Fibroblast of lung (primary cell): ENCODE measurements around the gene RERE. TPM values are rescaled to one million over a fixed set of nuclear protein-coding genes. Genes with fewer than 3 reads are reported as not detected.
A peak's percentile ranks its signal among the peaks of the same experiment; 100 is the strongest.
"Not testable (repeated sequence)": the region's sequence is repeated elsewhere in the genome, so short reads cannot be mapped to it uniquely, and the experiment has no call there.

Source experiments
- DNase-seq, 2 donors: peaks; one replicate each; pipeline versions ENCODE4 v3.0.0 to v3.0.0-alpha.2; 2010; ENCODE audit warnings: low read depth in 2 of 2
- H2AFZ ChIP-seq: 2 replicates; pipeline ENCODE4 v1.5.1; 2012; ENCODE audit warnings: low read length, control low read depth, inconsistent platforms
- H3K27ac ChIP-seq: 2 replicates; pipeline ENCODE4 v1.5.1; 2011; ENCODE audit warnings: low read length, control low read depth; ENCODE audit not compliant: insufficient read depth
- H3K27me3 ChIP-seq: 2 replicates; pipeline ENCODE4 v1.5.1; 2011; ENCODE audit warnings: mild to moderate bottlenecking, low read length; ENCODE audit not compliant: control insufficient read depth, insufficient read depth
- H3K36me3 ChIP-seq: 2 replicates; pipeline ENCODE4 v1.5.1; 2011; ENCODE audit warnings: low read length; ENCODE audit not compliant: control insufficient read depth, insufficient read depth
- H3K4me1 ChIP-seq: 2 replicates; pipeline ENCODE4 v1.5.1; 2011; ENCODE audit warnings: low read length; ENCODE audit not compliant: control insufficient read depth, insufficient read depth; ENCODE audit errors: extremely low read depth
- H3K4me2 ChIP-seq: 2 replicates; pipeline ENCODE4 v1.5.1; 2011; ENCODE audit warnings: low read length, control low read depth; ENCODE audit not compliant: insufficient read depth; ENCODE audit errors: extremely low read depth
- H3K4me3 ChIP-seq, 4 experiments: fragments of 200-600 bp in 1 of 4; sonication (generic) in 1 of 4; replicated peaks in 1 of 4; 2 replicates each; pipeline ENCODE4 v1.5.1; 2011 to 2016; ENCODE audit warnings: low read length in 4 of 4, low read depth in 3 of 4, mild to moderate bottlenecking in 3 of 4, control low read depth in 2 of 4, inconsistent platforms in 1 of 4, mixed read lengths in 1 of 4; ENCODE audit not compliant: insufficient read depth in 1 of 4; ENCODE audit errors: control extremely low read depth in 1 of 4
- H3K79me2 ChIP-seq: 2 replicates; pipeline ENCODE4 v1.5.1; 2012; ENCODE audit warnings: mild to moderate bottlenecking, low read length, inconsistent platforms; ENCODE audit not compliant: control insufficient read depth, insufficient read depth
- H3K9ac ChIP-seq: 2 replicates; pipeline ENCODE4 v1.5.1; 2011; ENCODE audit warnings: mild to moderate bottlenecking, low read length, control low read depth; ENCODE audit not compliant: insufficient read depth
- H3K9me3 ChIP-seq: 2 replicates; pipeline ENCODE4 v1.5.1; 2012; ENCODE audit warnings: low read depth, low read length; ENCODE audit not compliant: control insufficient read depth, insufficient read depth
- H4K20me1 ChIP-seq: 2 replicates; pipeline ENCODE4 v1.5.1; 2011; ENCODE audit warnings: low read length; ENCODE audit not compliant: control insufficient read depth, insufficient read depth; ENCODE audit errors: extremely low read depth
- EZH2 ChIP-seq: IDR thresholded peaks from 2 replicates; pipeline ENCODE4 v1.5.1; 2012; ENCODE audit warnings: low read length, control low read depth, mild to moderate bottlenecking; ENCODE audit errors: missing control alignments
- polyA plus RNA-seq, 2 donors: library from polyadenylated mRNA; depleted of rRNA in 1 of 2; stranded (reverse) in 1 of 2; unstranded in 1 of 2; fragments of >200 nt; gene quantifications; 2 replicates each; pipeline ENCODE4 v1.2.1, GENCODE V29; 2011 to 2012; ENCODE audit warnings: missing spikeins in 1 of 2
- total RNA-seq: library from RNA; depleted of rRNA; stranded (reverse); fragments of >200 nt; gene quantifications from 2 replicates; pipeline ENCODE4 v1.2.1, GENCODE V29; 2014
- TF ChIP-seq, protein P1 (sequence below), 2 donors: IDR thresholded peaks in 1 of 2; conservative IDR thresholded peaks in 1 of 2; 1 replicate in 1 of 2; 2 replicates in 1 of 2; pipeline ENCODE4 v1.5.1; 2011 to 2012; ENCODE audit warnings: low read length in 2 of 2, control low read depth in 1 of 2, inconsistent platforms in 1 of 2, low read depth in 1 of 2, mild to moderate bottlenecking in 1 of 2

RERE gene
- total and polyA plus RNA-seq, 2 donors (not counting 1 experiment from before 2014, with no cell fraction given): 3.7 to 51.0 TPM

DNA sequence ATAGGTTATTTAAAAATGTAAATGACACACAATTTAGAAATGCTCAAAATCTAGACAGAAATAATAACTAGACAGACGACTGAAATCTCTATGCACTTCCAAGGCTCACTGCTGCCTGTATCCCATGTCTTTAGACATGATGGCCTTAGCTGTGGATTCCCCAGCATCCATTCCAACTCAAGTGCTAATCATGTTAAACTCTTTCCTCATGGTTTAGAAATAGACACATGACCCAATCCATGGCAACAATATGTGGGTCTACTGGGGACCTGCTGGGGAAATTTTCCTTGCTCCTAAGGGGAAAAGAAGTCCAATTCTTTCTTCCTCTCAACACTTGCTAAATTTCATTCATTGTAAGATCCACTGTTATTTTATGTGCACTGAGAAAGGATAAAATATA is 311.0 kb downstream of the RERE start:
- Histone ChIP-seq H4K20me1 (no peaks in the 10 kb centered on the region), H3K4me1 (peaks cover 7% of the 10 kb centered on the region), H3K27ac (no peak overlapping the region), H3K79me2 (no peaks in the 10 kb centered on the region), H3K4me3 (no peak overlapping the region), H3K9ac (no peak overlapping the region), H2AFZ (no peak overlapping the region), H3K27me3 (no peaks in the 10 kb centered on the region), H3K36me3 (no peaks in the 10 kb centered on the region), H3K9me3 (no peaks in the 10 kb centered on the region), H3K4me2 (no peak overlapping the region)
- TF ChIP-seq, protein P1, sequence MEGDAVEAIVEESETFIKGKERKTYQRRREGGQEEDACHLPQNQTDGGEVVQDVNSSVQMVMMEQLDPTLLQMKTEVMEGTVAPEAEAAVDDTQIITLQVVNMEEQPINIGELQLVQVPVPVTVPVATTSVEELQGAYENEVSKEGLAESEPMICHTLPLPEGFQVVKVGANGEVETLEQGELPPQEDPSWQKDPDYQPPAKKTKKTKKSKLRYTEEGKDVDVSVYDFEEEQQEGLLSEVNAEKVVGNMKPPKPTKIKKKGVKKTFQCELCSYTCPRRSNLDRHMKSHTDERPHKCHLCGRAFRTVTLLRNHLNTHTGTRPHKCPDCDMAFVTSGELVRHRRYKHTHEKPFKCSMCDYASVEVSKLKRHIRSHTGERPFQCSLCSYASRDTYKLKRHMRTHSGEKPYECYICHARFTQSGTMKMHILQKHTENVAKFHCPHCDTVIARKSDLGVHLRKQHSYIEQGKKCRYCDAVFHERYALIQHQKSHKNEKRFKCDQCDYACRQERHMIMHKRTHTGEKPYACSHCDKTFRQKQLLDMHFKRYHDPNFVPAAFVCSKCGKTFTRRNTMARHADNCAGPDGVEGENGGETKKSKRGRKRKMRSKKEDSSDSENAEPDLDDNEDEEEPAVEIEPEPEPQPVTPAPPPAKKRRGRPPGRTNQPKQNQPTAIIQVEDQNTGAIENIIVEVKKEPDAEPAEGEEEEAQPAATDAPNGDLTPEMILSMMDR (conservative IDR thresholded peaks at IDR 0.05 in 1 of 2, IDR thresholded peaks at IDR 0.05 in 1 of 2; ENCODE audit: low read depth in 1 of 2, low read length in 2 of 2): no peak
- no peak for TF ChIP-seq EZH2
- DNase-seq: no peak

DNA sequence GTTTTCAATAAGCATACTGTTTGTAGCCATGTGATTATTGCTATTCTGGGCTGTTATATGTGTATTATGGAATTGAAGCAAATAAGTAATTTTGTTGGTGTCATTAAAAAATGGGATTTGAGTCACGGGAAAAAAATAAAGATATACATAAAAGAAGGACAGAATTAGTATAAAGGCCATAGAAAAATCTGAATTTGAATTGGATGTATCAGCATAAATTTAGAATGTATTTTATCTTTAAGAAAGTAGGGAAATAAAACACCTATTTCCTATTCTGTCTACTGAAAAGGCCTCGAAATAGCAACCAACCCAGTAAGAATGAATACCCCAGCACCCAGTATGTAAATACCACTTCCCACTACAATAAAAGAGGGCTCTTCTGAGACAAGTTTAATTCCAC is 313.6 kb downstream of the RERE start:
- Histone ChIP-seq H3K36me3 (no peaks in the 10 kb centered on the region), H2AFZ (no peak overlapping the region), H3K27ac (no peak overlapping the region), H3K4me2 (no peak overlapping the region), H3K79me2 (no peaks in the 10 kb centered on the region), H3K9ac (no peak overlapping the region), H3K9me3 (no peaks in the 10 kb centered on the region), H4K20me1 (no peaks in the 10 kb centered on the region), H3K4me3 (no peak overlapping the region), H3K27me3 (no peaks in the 10 kb centered on the region), H3K4me1 (no peaks in the 10 kb centered on the region)
- DNase-seq: no peak
- TF ChIP-seq EZH2: no peak

DNA sequence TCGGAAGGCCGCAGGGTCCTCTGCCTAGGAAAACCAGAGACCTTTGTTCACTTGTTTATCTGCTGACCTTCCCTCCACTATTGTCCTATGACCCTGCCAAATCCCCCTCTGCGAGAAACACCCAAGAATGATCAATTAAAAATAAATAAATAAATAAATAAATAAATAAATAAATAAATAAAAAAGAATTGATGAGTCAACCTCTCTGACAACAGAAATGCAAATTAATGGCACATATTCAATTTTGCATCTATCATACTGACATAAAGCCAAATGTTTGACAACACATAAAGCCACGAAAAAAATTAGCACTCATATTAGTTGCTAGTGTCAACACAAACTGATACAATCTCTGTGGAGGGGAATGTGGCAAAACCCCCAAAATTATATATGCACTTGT is 314.5 kb downstream of the RERE start:
- not testable (repeated sequence) for H3K4me1 ChIP-seq, H2AFZ ChIP-seq, DNase-seq, H3K79me2 ChIP-seq, H3K36me3 ChIP-seq, H3K9me3 ChIP-seq, H3K4me3 ChIP-seq, H3K27ac ChIP-seq, H3K4me2 ChIP-seq, H3K27me3 ChIP-seq, H4K20me1 ChIP-seq, H3K9ac ChIP-seq

DNA sequence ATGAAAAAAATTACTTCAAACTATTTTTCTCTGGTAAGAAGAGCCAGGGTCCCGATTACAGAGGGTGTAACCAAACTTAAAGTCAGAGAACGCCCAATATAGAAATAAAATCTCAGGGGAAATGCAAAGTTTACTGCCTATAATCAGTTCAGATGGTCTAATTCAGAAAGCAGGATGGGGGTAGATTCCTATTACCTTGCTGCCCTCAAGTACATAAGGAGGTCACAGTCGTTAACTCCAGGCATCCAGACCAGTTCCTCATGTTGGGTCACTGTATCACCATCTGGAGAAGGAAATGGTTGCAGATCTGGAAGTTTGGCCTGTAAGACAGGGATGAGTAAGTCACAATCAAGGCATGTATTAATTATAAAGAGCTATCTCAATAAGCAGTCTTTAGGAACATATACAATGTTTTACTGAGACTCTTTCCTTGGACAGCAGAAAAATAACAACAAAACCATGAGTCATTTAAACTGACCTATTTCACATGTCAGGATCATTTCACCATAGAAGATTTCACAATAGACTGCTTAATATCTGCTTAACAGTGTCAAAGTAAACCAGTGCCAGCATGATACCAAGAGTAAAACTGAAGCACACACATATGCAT is 320.1 kb downstream of the RERE start:
- TF ChIP-seq, protein P1 (conservative IDR thresholded peaks at IDR 0.05 in 1 of 2, IDR thresholded peaks at IDR 0.05 in 1 of 2; ENCODE audit: low read depth in 1 of 2, low read length in 2 of 2): no peak
- no peak for TF ChIP-seq EZH2
- Histone ChIP-seq H3K9me3 (no peaks in the 10 kb centered on the region), H3K27ac (no peak overlapping the region), H4K20me1 (no peaks in the 10 kb centered on the region), H3K4me1 (peaks cover 6% of the 10 kb centered on the region), H3K36me3 (peaks cover 3% of the 10 kb centered on the region), H3K9ac (no peak overlapping the region), H3K27me3 (no peaks in the 10 kb centered on the region), H2AFZ (no peak overlapping the region), H3K4me3 (no peak overlapping the region), H3K4me2 (no peak overlapping the region), H3K79me2 (no peaks in the 10 kb centered on the region)
- peak in 1 of 2 donors; percentile 88 for DNase-seq
